GM19240 (cell line): ENCODE data around the gene SLC4A5.

Experiments
- DNase-seq: peaks from one replicate; pipeline ENCODE4 v3.0.0; 2011; ENCODE audit warnings: low spot score; ENCODE audit not compliant: insufficient read length

Gene SLC4A5

DNA sequence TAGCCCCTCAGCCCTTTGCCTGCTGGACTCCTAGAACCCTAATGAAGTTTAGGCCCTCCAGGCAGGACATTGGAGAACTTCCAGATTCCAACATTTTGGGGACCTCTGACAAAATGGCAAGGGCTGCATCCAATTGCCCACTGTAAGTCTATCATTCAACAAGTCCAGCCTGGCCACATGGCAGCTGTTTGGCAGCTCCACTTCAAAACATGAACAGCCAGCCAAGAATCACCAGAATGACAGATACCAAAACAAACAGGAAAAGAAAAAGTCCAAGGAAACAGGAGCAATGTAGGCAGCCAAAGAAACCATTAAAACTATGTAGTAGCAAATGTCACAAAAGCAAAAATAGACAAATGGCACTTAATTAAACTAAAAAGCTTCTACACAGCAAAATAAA is 25.5 kb downstream of the SLC4A5 start:
- no peak for DNase-seq

DNA sequence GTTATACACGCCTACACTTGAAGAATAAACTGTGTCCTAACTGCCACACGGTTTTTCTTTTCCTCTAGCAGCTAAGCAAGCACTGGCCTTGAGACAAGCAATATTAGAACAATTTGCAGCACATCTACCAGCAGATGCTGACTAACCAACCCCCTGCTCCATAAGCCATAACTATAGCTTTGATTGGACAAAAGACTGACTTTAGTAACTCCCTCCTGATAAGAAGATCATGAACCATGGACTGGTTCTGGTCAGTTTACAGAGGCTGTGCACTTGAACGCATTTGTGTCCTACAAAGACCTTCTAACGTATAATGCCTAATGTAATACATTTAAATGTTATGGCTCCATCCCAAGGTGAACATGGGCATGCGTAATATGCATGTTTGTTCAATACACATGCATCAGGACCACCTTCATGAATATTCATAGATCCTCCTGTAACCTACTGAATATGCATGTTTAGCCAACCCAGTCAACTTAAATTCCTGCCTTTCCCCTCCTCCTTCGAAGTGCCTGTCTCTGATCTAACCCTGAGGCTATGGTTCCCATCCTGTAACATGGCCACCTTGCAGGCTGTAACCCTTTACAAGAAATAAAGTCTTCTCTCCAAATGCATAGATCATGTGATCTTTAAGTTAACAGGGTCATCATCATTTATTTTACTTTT is 26.5 kb downstream of the SLC4A5 start:
- no peak for DNase-seq

DNA sequence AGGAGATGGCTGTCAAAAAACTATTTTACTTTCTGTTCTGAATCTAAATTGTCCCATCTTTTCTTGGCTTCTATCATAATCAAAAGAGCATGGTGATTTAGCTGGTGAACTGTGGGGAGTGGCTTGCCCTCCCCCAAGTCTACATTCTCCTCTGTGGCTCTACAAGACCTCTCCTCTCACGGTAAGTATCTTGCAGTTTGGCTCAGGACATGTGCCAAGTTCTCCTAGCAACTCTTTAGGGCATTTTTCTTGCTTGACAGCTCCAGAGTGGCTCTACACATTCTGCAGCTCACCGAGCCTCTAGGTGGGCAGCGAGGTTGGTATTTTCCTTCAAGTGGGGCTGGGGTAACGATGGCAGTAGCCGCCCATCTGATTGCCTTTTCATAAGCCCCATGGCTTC is 29.1 kb downstream of the SLC4A5 start:
- DNase-seq, result no peak

DNA sequence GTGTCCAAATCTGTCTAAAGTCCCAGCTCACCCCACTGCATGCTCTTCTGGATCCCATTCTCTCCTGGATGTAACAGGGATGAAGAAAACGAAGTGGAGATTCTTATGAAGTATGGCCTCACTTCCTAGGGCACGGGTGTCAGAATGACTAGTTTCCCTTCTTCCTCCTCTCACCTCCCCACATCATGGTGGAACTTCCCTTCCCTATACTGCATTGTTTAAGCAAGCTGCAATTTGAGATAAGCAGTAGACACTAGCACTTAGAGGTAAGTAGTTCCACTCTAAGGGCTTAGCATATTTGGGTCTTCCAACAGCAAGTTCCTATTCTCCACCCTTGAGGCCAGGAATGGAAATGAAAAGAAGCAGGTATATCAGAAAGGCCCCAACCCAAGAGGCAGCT is 29.7 kb downstream of the SLC4A5 start:
- DNase-seq, result no peak

DNA sequence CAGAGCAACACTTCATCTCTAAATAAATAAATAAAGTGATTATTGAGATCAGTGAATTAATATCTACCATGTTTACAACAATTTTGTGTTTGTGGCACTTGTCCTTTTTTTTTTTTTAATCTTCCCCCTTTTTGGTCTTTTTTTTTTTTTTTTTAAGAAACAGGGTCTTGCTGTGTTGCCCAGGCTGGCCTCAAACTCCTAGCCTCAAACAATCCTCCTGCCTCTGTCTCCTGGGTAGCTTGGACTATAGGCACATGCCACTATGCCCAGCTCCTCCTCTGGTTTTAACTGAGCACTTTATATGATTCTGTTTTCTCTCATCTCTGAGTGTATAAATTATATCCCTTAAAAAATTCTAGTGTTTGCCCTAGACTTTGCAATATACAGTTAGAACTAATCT is 30.3 kb downstream of the SLC4A5 start:
- DNase-seq, result no peak

DNA sequence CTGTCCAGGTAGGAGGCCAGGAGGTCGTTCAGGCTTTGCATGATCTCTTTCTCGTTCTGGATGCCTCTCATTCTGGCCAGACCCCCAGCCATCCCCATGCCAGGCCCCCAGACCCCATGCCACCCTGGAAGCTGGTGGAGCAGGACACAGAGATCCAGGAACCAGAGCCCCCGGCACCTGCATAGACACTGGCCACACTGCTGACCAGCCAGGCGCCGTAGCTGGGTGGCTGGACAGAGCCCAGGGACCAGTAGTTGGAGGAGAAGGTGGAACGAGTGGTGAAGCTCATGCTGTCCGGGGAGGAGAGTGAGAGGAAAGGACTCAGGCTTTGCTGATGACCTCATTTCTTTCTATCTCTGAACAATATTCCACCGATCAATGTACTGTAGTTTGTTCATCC is 35.5 kb downstream of the SLC4A5 start:
- DNase-seq, result no peak

DNA sequence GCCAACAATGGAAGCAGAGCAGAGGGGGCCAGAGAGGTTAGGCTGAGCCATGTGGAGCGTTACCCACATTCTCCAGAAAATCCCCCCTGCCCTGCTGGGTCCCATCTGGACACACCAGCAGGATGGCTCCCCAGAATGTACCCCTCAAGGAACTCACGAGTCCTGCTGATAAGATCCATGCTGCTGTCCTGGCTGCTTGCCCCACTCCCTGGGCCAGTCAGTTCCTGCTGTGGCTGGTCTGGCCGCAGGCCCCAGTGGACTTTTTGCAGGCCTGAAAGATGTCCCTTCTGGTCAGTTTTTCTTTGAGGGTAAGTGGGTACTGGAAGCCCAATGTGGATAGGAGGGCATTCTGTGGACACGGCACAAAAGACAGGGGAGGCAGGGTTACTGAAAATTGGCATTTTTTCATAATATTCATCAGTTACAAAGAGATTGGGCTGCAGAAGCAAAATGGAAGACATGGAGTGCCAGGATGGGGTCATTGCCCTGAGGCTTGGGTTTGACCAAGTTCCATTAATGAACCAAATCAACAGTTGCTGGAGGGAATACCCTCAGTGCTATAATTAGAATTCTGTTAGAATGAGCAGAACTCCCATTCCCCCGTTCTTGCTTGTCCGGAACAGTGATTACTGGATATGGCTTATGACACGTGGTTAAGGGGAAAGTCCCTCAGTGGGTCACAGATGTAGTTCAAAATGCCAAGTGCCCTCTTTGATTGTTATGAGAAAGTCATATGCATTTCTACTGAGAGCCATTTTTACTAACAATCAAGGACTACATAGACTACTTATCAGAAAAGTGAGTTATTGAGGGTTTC is 38.7 kb downstream of the SLC4A5 start:
- DNase-seq, result no peak

DNA sequence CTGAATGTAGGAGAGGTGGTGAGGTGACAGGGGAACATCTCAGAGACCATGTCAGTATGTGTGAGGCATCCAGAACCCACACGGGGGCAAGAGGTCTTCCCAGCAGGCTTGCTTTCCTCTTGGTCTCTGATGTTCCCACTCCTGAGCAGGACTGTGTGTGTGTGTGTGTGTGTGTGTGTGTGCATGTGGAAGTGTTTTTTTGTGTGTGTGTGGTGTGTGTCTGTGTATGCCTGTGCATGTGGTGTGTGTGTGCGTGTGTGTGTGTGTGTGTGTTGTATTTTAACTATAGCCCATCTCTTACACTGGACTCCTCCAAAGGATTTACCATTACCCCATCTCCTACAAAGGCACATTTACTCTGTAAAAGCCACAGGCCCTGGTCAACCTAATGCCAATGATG is 40.4 kb downstream of the SLC4A5 start:
- no peak for DNase-seq

DNA sequence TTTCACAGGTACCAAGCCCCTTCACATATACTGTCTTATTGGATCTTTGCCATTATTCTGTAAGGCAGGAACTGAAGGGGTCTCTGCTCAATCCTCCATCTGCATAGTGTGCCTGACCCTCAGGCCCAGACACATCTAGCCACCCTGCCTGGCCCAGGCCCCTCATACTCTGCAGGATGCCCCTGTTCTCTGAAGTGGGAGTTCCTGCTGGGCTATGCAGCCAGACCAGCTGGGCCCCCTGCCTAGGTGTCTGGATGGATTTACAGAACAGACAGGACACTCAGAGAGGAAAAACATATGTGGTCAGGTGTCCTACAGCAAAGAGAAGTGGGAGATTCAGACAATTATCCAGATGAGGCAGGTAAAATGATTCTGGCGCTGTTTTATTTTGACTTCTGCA is 42.0 kb downstream of the SLC4A5 start:
- DNase-seq, result no peak

DNA sequence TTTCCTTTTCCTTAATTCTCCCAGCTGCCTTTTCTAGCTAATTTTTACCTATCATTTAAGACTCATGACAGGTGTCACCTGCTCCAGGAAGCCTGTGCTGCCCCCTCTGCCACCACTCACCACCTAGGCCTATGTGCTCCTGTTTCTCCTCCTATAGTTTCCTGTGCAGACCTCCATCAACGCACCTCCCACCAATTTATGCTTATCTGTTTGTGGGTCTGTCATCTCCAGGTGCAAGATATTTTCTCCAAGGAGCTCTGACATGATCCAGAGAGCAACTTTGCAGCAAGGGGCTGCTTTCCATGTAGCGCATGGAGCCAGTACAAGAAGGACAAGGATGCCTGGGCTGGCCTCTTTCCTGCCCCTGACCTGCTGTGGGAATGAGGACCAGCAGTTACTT is 42.7 kb downstream of the SLC4A5 start:
- no peak for DNase-seq

DNA sequence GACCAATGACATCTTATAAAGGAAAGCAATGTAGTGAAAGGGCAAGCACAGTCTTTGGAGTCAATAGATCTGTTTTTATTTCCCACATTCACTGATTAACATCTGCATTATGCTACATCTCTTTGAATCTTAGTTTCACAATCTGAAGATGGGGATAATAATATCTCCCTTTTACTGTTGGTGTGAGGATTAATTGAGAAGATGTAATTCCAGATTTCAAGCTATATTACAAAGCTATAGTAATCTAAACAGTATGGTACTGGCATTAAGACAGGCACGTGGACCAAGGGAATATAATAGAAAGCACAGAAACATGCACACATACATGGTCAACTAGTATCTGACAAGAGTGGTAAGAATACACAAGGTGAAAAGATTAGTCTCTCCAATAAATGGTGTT is 45.3 kb downstream of the SLC4A5 start:
- DNase-seq, result no peak

DNA sequence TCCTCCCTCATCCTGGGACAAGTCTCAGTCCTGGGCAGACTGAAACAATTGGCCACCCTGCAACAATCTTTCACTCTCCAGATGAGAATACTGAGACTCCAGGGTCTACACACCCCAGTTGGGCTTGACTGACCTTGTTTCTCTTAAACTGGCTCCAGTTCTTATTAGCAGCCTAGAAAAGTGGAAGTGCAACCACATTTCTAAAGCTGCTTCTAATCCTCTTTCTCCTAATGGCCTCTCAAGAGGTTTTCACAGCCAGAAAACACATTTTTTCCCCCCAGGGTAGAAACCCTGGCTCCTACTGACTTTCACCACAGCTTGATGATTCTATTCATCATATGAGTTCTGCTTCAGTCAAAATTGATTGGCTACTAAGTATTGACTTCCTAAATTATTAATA is 45.8 kb downstream of the SLC4A5 start:
- peak; percentile 38 for DNase-seq

DNA sequence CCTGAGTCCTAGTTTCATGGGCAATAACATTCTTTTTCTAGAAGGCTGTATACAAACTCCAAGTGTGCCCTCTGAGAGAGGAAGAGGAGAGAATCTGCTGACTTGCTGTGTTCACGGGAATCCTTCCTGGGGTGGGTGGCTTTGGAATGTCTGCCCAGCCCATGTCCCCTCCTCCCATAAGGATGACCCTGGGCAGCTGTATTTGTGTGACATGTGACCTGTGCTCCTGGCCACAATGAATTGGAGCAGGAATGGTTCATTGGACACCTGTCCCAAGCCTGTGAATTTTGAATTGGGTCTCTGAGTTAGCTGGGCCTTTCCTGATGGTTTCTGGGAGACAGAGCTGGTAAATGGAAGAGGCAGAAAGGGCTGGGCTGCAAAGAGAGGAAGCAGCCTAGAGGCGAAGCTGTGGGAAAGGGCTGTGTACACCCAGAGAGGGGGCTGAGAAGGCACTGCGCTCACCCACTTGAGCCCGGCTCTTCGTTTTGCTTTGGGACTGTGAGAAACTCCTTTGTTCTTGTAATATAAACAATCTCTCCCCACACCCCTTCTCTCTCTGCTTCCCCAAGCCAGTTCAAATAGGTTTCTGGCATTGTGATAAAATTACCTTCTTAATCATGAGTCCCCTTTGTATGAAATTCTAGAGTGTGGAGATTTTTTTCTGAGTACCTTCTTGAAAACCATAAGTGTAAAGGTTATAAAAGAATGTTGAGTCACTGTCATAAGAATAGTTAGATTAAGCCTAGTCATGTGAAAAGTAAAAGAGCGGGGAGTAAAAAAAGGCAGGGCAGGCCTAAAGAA is 49.8 kb downstream of the SLC4A5 start:
- DNase-seq, result no peak

DNA sequence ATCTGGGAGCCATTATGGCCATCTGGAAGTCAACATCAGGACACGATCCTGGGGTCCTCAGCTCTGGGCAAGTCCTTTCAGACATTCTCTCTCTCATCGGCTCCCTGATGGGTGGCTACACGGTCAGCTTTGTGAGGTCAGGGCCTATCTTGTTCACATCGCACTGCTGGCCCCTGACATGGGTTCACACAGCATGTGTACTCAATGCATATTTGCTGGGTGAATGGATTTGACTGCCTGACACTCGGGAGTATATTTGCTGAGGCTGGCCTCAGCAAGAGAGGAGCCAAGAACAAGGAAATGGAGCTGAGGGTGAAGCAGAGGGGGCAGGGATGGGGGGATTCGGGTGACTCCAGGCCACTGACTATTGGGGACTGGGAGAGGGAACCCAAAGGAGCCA is 50.5 kb downstream of the SLC4A5 start:
- DNase-seq, result no peak

DNA sequence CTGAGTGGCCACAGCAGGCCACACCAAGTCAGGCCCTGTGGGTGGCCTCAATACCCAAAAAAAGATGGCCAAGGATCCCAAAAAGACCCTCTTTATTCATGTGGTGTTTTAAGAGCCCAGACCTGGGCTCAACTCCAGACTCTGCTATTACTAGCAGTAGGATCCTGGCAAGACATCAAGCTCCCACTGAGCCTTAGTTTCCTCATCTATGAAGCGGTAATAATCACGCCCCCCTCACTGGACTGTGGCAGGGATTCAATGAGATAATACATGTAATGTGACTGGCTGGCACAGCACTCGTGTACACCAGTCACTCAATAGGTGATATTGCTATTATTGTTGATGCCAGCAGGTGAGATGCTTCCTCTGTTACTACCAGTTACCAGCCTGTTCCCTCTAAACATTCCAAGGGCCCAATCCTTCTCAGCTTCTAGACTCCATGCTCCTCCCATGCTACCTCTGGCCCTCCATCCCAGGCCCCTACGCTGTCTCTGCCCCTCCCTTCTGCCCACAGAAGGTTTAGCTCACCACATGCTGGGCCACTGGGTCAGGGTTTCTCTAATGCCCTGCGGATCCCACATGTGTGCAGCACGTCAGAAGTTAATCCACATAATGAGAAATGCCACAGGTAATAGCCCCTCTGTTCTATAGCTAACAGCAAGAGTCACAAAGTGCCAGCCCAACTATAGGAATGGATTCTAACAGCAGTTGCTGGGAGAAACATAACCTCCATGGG is 51.2 kb downstream of the SLC4A5 start:
- no peak for DNase-seq

DNA sequence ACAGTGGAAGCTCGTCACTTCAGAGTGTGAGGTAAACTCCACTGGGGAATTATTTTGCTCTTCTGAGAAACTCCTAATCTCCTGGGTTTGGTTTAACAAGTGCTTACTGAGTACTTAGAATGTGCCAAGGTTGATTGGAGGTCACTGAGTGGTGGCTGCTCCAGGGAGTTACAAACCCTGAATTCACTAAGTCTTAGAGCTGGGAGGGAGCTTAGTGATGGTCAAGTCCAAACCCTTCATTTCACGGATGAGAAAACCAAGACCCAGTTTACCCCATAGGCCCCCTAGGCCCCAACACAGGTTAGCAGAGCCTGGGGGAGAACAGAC is 52.0 kb downstream of the SLC4A5 start:
- no peak for DNase-seq

DNA sequence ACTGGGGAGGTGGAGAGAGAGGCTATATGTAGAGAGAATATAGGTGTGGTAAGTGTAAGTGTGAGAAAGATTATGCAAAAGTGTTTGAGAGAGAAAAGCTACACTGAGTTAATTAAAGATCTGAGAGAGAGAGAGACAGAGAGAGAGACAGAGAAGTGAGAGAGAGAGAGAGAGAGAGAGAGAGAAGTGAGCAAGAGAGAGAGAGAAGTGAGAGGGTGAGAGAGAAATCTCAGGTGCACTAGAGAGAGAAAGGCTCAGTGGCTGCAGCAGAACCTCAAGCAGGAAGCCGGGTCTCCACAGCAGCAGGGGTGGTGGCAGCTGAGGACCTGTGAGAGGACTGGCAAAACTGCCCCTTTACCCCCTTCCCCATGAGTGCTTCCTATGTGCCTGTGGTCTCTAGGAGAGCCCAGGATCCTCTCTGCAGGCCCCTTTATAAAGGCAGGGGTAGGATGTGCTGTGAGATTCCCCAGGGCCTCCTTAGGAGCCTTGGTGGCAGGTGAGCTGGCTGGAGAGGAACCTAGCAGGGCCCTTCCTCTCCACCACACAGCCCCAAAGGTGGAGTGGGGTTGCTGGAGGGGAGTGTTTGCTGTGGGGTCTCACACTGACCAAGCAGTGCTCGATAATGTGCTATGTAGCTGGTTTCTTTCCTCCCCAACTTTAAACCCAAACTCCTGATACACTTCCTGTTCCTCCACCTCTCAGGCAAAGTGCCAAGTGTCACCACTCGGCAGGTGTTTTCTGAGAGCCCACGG is 52.6 kb downstream of the SLC4A5 start:
- DNase-seq, result no peak

DNA sequence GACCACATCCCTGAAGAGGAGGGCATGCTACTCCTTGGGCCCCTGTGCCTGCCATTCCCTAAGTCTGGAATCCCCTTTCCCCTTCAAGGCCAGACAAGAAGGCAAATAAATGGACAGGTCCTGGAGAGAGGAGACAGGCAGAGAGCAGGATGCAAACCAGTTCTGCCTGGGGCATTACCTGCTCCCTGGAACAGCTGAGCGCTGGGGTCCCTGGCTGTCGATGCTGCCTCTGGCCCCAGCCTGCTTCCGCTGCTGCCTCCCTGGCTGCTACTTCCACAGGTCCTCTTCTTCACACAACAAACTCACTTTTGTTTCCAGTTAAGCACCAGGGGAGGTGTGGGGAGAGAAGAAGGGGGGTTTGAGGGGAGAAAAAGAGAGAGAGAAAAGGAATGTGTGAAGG is 53.1 kb downstream of the SLC4A5 start:
- no peak for DNase-seq

DNA sequence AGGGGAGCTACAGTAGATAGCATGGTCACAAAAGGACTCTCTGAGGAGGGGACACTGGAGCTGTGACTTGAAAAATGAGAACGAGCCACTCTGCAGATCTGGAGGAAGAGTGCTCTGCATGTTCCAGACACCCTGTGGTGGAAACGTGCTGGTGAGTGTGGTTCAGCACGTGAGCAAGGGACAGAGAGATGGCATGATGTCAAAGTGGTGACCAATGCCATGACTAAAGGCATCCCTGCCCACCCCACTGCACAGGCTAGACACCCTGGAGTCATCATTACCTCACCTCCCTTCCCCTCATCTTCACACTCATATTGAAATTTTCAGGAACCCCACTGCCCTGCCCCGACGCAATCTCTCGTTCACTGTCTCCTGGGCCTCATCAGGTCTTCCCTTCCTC is 56.5 kb downstream of the SLC4A5 start:
- no peak for DNase-seq

DNA sequence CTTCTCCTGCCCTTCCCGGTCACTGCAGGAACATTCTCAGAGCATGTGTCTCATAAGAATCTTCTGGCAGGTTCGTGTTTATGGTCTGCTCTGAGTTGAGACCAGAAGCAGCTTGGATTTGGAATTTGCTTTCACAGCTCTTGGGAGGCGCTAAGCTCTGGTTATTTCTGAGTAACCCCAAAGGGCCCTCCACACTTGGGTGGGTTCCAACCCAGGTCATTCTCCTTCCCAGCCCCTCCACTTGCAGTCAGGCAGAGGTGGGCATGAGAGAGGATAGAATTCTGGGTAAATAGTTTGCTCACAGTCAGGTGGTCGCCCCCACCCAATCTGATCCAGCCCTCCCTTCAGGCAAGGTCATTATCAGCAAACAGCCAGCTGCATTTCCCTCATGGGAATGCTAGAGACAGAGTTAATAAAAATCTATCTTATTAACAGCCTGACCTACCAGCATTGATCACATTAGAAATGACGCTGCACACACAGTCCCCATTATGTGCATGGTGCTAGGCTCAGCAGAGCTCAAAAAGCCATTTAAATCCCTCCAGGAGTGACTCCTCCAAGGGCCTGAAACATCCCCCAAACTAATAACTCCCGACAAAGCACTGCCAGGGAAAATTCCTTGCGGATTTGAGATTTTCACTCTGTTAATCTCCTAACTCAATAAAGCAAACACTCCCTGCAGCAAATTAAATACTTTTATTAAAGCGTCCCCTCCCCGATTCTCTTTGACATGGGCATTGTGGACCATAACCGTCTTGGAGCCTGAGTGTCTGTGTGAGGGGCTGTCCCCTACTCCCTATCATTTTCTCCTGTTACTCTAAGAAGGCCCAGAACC is 61.9 kb downstream of the SLC4A5 start:
- no peak for DNase-seq
